ENCODE data around the gene THSD7B. TPM values are rescaled to one million over a fixed set of nuclear protein-coding genes. Genes with fewer than 3 reads are reported as not detected.

THSD7B gene
- total RNA-seq, 1 donor from 2014 or later, result 12.0 TPM

- no peaks in the 10 kb centered on the region for H3K27me3 Mint-ChIP-seq
- no peak overlapping the region for H3K4me3 Mint-ChIP-seq (ENCODE audit: low read depth)
- H3K27ac Mint-ChIP-seq, result no peak overlapping the region
- TF ChIP-seq CTCF (IDR thresholded peaks at IDR 0.05; ENCODE audit: unreplicated experiment), result no peak
- H3K9me3 Mint-ChIP-seq (ENCODE audit: low read depth), result peaks cover 2% of the 10 kb centered on the region
- peaks cover 5% of the 10 kb centered on the region for H3K4me1 Mint-ChIP-seq (ENCODE audit: low read depth)
- DNase-seq (ENCODE audit: low spot score, unreplicated experiment), result no peak
- no peaks in the 10 kb centered on the region for H3K36me3 Mint-ChIP-seq (ENCODE audit: insufficient read depth)
Observed at GRCh38 chr2:137705296-137705695, 940.0 kb downstream of the THSD7B start.

DNA sequence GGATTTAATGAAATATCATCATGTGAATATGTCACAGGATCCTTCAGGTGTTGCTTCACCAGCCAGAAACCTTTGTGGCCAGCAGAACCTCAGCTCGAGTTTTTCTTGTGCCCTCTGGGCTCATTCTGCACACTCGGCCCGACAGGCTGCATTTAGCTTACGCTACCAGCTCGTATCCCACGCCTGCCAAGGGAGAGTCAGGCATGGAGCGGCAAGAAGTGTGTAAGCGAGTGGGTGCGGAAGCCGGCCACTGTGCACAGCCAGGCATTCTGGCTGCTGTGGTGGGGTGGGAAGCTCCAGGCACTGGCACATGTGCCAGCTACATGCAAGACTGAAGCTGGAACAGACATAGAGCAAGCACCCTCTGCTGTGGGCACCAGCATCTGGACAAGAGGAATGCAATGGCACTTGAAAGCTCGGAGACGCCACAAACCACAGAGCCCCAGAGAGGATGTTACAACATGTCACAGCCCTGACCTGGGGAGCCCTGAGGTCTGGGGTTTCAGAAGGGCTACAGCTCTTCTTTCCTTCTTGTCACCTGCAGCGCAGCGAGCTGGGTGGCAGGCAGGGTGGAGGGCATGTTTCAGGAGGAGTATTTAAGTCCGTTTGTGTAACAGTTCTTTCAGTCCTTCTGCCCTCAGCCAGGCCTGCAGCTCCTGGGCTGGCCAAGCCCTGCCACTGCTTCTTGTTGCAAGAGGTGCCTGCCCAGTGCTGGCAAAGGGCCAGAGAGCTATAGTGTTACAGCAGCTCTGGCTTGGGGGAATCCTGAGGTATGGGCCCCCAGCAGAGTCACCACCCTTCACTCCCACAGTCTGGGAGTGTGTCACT, 941.7 kb downstream of the THSD7B start:
- Mint-ChIP-seq H3K27me3 (no peaks in the 10 kb centered on the region), H3K27ac (no peak overlapping the region), H3K4me1 (ENCODE audit: low read depth) (peaks cover 10% of the 10 kb centered on the region), H3K9me3 (ENCODE audit: low read depth) (peaks cover 6% of the 10 kb centered on the region), H3K36me3 (ENCODE audit: insufficient read depth) (peaks cover 4% of the 10 kb centered on the region), H3K4me3 (ENCODE audit: low read depth) (no peak overlapping the region)
- DNase-seq (ENCODE audit: low spot score, unreplicated experiment), result no peak
- TF ChIP-seq CTCF (IDR thresholded peaks at IDR 0.05; ENCODE audit: unreplicated experiment), result no peak

DNA sequence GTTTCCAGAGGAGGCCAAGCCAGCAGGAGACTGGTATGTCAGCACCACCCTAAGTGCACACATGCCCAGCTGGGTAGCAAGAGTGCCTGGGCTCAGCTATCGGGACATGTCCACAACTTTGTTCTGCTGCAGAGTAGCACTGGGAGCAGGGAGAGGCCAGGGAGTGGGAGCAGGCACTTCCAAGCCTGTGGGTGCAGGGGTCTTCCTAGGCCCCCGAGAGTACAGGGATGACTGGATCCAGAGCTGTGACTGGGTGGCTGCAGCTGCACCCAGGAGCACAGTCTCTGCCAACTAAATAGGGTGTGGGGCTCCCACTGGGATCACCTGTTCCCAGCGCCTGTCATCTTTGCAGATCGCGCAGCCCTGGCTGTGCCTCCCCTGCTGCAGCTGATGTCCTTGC, 943.0 kb downstream of the THSD7B start:
- TF ChIP-seq CTCF (IDR thresholded peaks at IDR 0.05; ENCODE audit: unreplicated experiment), result no peak
- H3K4me1 Mint-ChIP-seq (ENCODE audit: low read depth), result peaks cover 10% of the 10 kb centered on the region
- H3K4me3 Mint-ChIP-seq (ENCODE audit: low read depth), result no peak overlapping the region
- H3K27ac Mint-ChIP-seq, result no peak overlapping the region
- DNase-seq (ENCODE audit: low spot score, unreplicated experiment), result no peak
- peaks cover 17% of the 10 kb centered on the region for H3K9me3 Mint-ChIP-seq (ENCODE audit: low read depth)
- no peaks in the 10 kb centered on the region for H3K27me3 Mint-ChIP-seq
- peaks cover 4% of the 10 kb centered on the region for H3K36me3 Mint-ChIP-seq (ENCODE audit: insufficient read depth)

DNA sequence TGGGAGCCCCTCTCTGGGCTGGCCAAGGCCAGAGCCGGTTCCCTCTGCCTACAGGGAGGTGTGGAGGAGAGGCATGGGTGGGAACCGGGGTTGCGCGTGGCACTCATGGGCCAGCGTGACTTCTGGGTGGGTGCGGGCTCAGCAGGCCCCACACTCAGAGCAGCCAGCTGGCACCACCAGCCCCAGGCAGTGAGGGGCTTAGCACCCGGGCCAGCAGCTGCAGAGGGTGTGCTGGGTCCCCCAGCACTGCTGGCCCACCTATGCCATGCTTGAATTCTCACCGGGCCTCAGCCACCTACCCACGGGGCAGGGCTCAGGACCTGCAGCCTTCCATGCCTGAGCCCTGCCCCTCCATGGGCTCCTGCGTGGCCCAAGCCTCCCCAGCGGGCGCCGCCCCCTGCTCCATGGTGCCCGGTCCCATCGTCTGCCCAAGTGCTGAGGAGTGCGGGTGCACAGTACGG, 950.4 kb downstream of the THSD7B start:
- no peak for TF ChIP-seq CTCF (IDR thresholded peaks at IDR 0.05; ENCODE audit: unreplicated experiment)
- Mint-ChIP-seq H3K27ac (no peak overlapping the region), H3K27me3 (no peaks in the 10 kb centered on the region), H3K9me3 (ENCODE audit: low read depth) (peaks cover 23% of the 10 kb centered on the region), H3K4me3 (ENCODE audit: low read depth) (no peak overlapping the region), H3K4me1 (ENCODE audit: low read depth) (peaks cover under 1% of the 10 kb centered on the region), H3K36me3 (ENCODE audit: insufficient read depth) (peaks cover 3% of the 10 kb centered on the region)
- DNase-seq (ENCODE audit: low spot score, unreplicated experiment), result no peak

DNA sequence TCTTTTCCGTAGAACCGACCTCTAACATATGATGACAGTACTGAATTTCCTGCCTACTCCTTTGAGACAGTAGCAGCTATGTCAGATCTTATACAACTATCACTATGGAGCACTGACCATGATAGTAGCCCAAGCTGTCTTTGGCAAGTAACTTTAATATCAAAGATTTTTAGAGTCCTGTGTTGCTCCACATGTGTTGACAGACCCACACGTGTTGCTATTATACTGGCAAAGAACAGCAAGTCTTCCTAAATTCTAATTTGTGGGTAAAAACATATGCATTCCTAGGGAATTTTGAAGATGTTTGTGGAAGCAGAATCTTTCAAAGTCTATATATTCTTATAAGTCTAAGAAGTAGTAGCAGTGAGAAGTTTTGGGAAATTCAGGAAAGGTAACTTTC, 953.4 kb downstream of the THSD7B start:
- DNase-seq (ENCODE audit: low spot score, unreplicated experiment), result no peak
- no peak for TF ChIP-seq CTCF (IDR thresholded peaks at IDR 0.05; ENCODE audit: unreplicated experiment)
- H3K4me1 Mint-ChIP-seq (ENCODE audit: low read depth), result no peaks in the 10 kb centered on the region
- no peak overlapping the region for H3K27ac Mint-ChIP-seq
- peaks cover 21% of the 10 kb centered on the region for H3K9me3 Mint-ChIP-seq (ENCODE audit: low read depth)
- H3K4me3 Mint-ChIP-seq (ENCODE audit: low read depth), result no peak overlapping the region
- H3K27me3 Mint-ChIP-seq, result no peaks in the 10 kb centered on the region
- peaks cover 2% of the 10 kb centered on the region for H3K36me3 Mint-ChIP-seq (ENCODE audit: insufficient read depth)

All from progenitor cell of endocrine pancreas (in vitro differentiated cells).